PC-3 (cell line): ENCODE data around the gene MACROD2.

Experiments used
- CTCF ChIP-seq: fragments of 300-600 bp; sonication (generic); conservative IDR thresholded peaks from 2 replicates; pipeline ENCODE4 v1.5.1; 2017; ENCODE audit warnings: antibody characterized with exemption, low read depth, mild to moderate bottlenecking, low read length
- EZH2phosphoT487 ChIP-seq: fragments of 300-600 bp; sonication (generic); IDR thresholded peaks from 2 replicates; pipeline ENCODE4 v1.6.1; 2018; ENCODE audit warnings: mild to moderate bottlenecking, antibody characterized with exemption, low read length, borderline replicate concordance

- TF ChIP-seq CTCF: no peak
- TF ChIP-seq EZH2phosphoT487: no peak
Observed at GRCh38 chr20:15756754-15757115, 1761.4 kb downstream of the MACROD2 start.
